SU-DHL-6 (cell line): ENCODE results near the gene IRGQ.

Experiments used
- CTCF ChIP-seq: fragments of 200-600 bp; sonication (generic); IDR thresholded peaks from one replicate; pipeline ENCODE4 v1.5.1; 2017; ENCODE audit warnings: antibody characterized with exemption, mild to moderate bottlenecking, low read length, moderate library complexity; ENCODE audit not compliant: insufficient read depth, poor library complexity, severe bottlenecking
- EZH2phosphoT487 ChIP-seq: fragments of 200-600 bp; sonication (generic), shearing (Covaris generic); conservative IDR thresholded peaks from 2 replicates; pipeline ENCODE4 v1.6.1; 2018; ENCODE audit warnings: mild to moderate bottlenecking, antibody characterized with exemption, low read length, moderate library complexity, mixed read lengths

GRCh38 chr19:43562226-43562697 is 33.7 kb downstream of the IRGQ start:
- no peak for TF ChIP-seq CTCF
- TF ChIP-seq EZH2phosphoT487, result no peak
